Astrocyte of the spinal cord (primary cell): ENCODE data around the gene DMTF1.

ENCODE experiments used
- DNase-seq: peaks from one replicate; pipeline ENCODE4 v3.0.0; 2011; ENCODE audit warnings: low read depth, low spot score
- H3K4me3 ChIP-seq: 2 replicates; pipeline ENCODE4 v1.5.1; 2011; ENCODE audit warnings: low read depth, mild to moderate bottlenecking, low read length, moderate library complexity
- CTCF ChIP-seq: IDR thresholded peaks from 2 replicates; pipeline ENCODE4 v1.5.1; 2012; ENCODE audit warnings: low read depth, mild to moderate bottlenecking, low read length, inconsistent platforms
- in situ Hi-C: cut with HindIII; loops from 2 replicates; pipeline ENCODE4 v1.10.0; 2017; ENCODE audit warnings: low sequenced_read_pairs

The DMTF1 gene

GRCh38 chr7:87209295-87209924 is 57.2 kb downstream of the DMTF1 start:
- DNase-seq, result no peak
- TF ChIP-seq CTCF, result no peak
- no peak overlapping the region for H3K4me3 ChIP-seq
- in situ Hi-C loops, result no loop called here

GRCh38 chr7:87210506-87210905 is 58.3 kb downstream of the DMTF1 start:
- no peak for DNase-seq
- in situ Hi-C loops, result no loop called here
- no peak overlapping the region for H3K4me3 ChIP-seq
- TF ChIP-seq CTCF, result no peak

- no peak for TF ChIP-seq CTCF
- in situ Hi-C loops, result no loop called here
- H3K4me3 ChIP-seq, result no peak overlapping the region
- no peak for DNase-seq
Observed at GRCh38 chr7:87212498-87212897, 60.2 kb downstream of the DMTF1 start.

GRCh38 chr7:87213252-87213651 is 61.0 kb downstream of the DMTF1 start:
- DNase-seq, result no peak
- H3K4me3 ChIP-seq, result no peak overlapping the region
- TF ChIP-seq CTCF, result no peak
- in situ Hi-C loops, result no loop called here

- TF ChIP-seq CTCF, result no peak
- in situ Hi-C loops, result no loop called here
- DNase-seq, result no peak
- no peak overlapping the region for H3K4me3 ChIP-seq
Observed at GRCh38 chr7:87213811-87214210, 61.6 kb downstream of the DMTF1 start.

- no peak for DNase-seq
- TF ChIP-seq CTCF, result no peak
- H3K4me3 ChIP-seq, result no peak overlapping the region
- in situ Hi-C loops, result no loop called here
Observed at GRCh38 chr7:87215046-87215445, 62.8 kb downstream of the DMTF1 start.
